GM21825 (cell line): Measurements from ENCODE around the gene ATP7B.
"Not testable (repeated sequence)": the region's sequence is repeated elsewhere in the genome, so short reads cannot be mapped to it uniquely, and the experiment has no call there.

ENCODE experiments used
- ATAC-seq: cut with Tn5 transposase; IDR thresholded peaks from one replicate; pipeline ENCODE4 v1.9.1; 2021; ENCODE audit warnings: mild to moderate bottlenecking, moderate library complexity; ENCODE audit not compliant: unreplicated experiment

ATP7B gene

GRCh38 chr13:52006523-52007245 is 4.6 kb downstream of the ATP7B start:
- no peak for ATAC-seq

- ATAC-seq: no peak
These were observed 5.3 kb downstream of the ATP7B start for GRCh38 chr13:52005841-52006522.

- no peak for ATAC-seq
These were observed 6.6 kb downstream of the ATP7B start for GRCh38 chr13:52004511-52005170.

GRCh38 chr13:52003541-52003940 is 7.7 kb downstream of the ATP7B start:
- no peak for ATAC-seq

GRCh38 chr13:52002361-52002760 is 8.9 kb downstream of the ATP7B start:
- no peak for ATAC-seq

GRCh38 chr13:52001120-52001731 is 10.0 kb downstream of the ATP7B start:
- peak; percentile 86 for ATAC-seq

- no peak for ATAC-seq
These were observed 11.3 kb downstream of the ATP7B start for GRCh38 chr13:51999921-52000320.

GRCh38 chr13:51999510-51999911 is 11.7 kb downstream of the ATP7B start:
- no peak for ATAC-seq

GRCh38 chr13:51998723-51999509 is 12.3 kb downstream of the ATP7B start:
- no peak for ATAC-seq

- ATAC-seq: no peak
These were observed 13.5 kb downstream of the ATP7B start for GRCh38 chr13:51997641-51998330.

GRCh38 chr13:51997186-51997585 is 14.1 kb downstream of the ATP7B start:
- ATAC-seq: no peak

- ATAC-seq: no peak
These were observed 14.6 kb downstream of the ATP7B start for GRCh38 chr13:51996641-51997040.

GRCh38 chr13:51995677-51996551 is 15.3 kb downstream of the ATP7B start:
- no peak for ATAC-seq

- ATAC-seq: no peak
These were observed 17.5 kb downstream of the ATP7B start for GRCh38 chr13:51993713-51994112.

- ATAC-seq: no peak
These were observed 22.1 kb downstream of the ATP7B start for GRCh38 chr13:51988988-51989618.

- ATAC-seq: not testable (repeated sequence)
These were observed 26.3 kb downstream of the ATP7B start for GRCh38 chr13:51984904-51985303.

- ATAC-seq: not testable (repeated sequence)
These were observed 28.0 kb downstream of the ATP7B start for GRCh38 chr13:51983292-51983691.

GRCh38 chr13:51981355-51981754 is 29.9 kb downstream of the ATP7B start:
- ATAC-seq: no peak

- ATAC-seq: no peak
These were observed 30.3 kb downstream of the ATP7B start for GRCh38 chr13:51980908-51981307.
